ENCODE results near the gene SYT11. TPM values are rescaled to one million over a fixed set of nuclear protein-coding genes. Genes with fewer than 3 reads are reported as not detected.
A peak's percentile ranks its signal among the peaks of the same experiment; 100 is the strongest.
"Not testable (repeated sequence)": the region's sequence is repeated elsewhere in the genome, so short reads cannot be mapped to it uniquely, and the experiment has no call there.

Gene SYT11
- total and polyA plus RNA-seq, 10 of the 15 experiments (the other 5 are each of a cell fraction or from before 2014, with no cell fraction given), result 7.7 to 21.2 (median 13.5) TPM

DNA sequence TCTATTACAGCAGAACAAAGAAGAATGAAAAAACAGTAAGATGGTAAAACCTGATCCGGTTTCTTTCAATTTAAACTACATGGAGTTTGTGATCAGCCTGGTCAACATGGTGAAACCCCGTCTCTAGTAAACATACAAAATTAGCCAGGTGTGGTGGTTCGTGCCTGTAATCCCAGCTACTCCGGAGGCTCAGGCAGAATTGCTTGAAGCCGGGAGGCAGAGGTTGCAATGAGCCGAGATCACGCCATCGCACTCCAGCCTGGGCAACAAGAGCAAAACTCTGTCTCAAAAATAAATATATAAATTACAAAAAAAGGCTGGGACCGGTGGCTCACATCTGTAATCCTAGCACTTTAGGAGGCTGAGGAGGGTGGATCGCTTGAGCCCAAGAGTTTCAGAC is 71.4 kb downstream of the SYT11 start:
- ChIA-PET POLR2A (interaction anchor here (0.6 to 3.0 kb wide), 10 partner anchors 15 to 392 kb away, joined by 3 to 11 read pairs (median 4); partner anchors contain the start of genes GON4L, RAB25 and SYT11), RAD21 (ENCODE audit: unreplicated experiment) (interaction anchor here (0.7 to 6.4 kb wide), 5 partner anchors 48 to 73 kb away, joined by 3 to 49 read pairs (median 3); partner anchors contain the start of genes ARHGEF2 and SYT11), CTCF (interaction anchor here (0.6 to 6.4 kb wide), 5 partner anchors 15 to 135 kb away, joined by 3 to 84 read pairs (median 15); no protein-coding TSS in a partner anchor), SMC1A (ENCODE audit: uncharacterized antibody, unreplicated experiment) (interaction anchor here (0.6 to 6.0 kb wide), 15 partner anchors 8 to 135 kb away, joined by 3 to 51 read pairs (median 4); partner anchors contain the start of genes GON4L and RXFP4)
- intact Hi-C loops (cut with micrococcal nuclease; ENCODE audit: unreplicated experiment); FAIRE-seq; H3K9ac ChIP-seq (ENCODE audit: control insufficient read depth, insufficient read depth, low read length); H2AFZ ChIP-seq (ENCODE audit: control insufficient read depth, low read depth, low read length); BruUV-seq (replicated peaks); H4K20me1 ChIP-seq (ENCODE audit: control insufficient read depth, insufficient read depth); DNase-seq (ENCODE audit: low read depth, low spot score); ATAC-seq; H3K9me3 ChIP-seq (replicated peaks; ENCODE audit: control insufficient read depth, insufficient read depth, low read length); H3K27me3 ChIP-seq (replicated peaks in 1 of 2; ENCODE audit: control insufficient read depth in 2 of 2, insufficient read depth in 2 of 2, low read length in 1 of 2); H3K27ac ChIP-seq (ENCODE audit: control insufficient read depth, insufficient read depth): not testable (repeated sequence)
- peak overlapping the region; percentile 99 for H3K4me3 ChIP-seq
- peaks cover 7 to 40% of the 10 kb centered on the region in 2 experiments for H3K36me3 ChIP-seq (ENCODE audit: control insufficient read depth in 2 of 2, insufficient read depth in 2 of 2, low read length in 1 of 2)
- in situ Hi-C loops (cut with MboI), result loop anchor here (5.0 kb wide), 1 partner anchor 137 kb away; no protein-coding TSS in a partner anchor
- WGBS (ENCODE audit: insufficient coverage, insufficient replicate concordance, low lambda C conversion rate, missing lambda C conversion rate), result 96% methylated on average over 10 of the region's 10 CpGs
- H3K4me2 ChIP-seq (ENCODE audit: control insufficient read depth, insufficient read depth), result peak overlapping the region; percentile 80; the same call in 1 of the 2 replicates
- peaks cover 55% of the 10 kb centered on the region for H3K79me2 ChIP-seq (ENCODE audit: control insufficient read depth, insufficient read depth, low read length)
- H3K4me1 ChIP-seq (ENCODE audit: control insufficient read depth, insufficient read depth, low read length), result peaks cover 10% of the 10 kb centered on the region

DNA sequence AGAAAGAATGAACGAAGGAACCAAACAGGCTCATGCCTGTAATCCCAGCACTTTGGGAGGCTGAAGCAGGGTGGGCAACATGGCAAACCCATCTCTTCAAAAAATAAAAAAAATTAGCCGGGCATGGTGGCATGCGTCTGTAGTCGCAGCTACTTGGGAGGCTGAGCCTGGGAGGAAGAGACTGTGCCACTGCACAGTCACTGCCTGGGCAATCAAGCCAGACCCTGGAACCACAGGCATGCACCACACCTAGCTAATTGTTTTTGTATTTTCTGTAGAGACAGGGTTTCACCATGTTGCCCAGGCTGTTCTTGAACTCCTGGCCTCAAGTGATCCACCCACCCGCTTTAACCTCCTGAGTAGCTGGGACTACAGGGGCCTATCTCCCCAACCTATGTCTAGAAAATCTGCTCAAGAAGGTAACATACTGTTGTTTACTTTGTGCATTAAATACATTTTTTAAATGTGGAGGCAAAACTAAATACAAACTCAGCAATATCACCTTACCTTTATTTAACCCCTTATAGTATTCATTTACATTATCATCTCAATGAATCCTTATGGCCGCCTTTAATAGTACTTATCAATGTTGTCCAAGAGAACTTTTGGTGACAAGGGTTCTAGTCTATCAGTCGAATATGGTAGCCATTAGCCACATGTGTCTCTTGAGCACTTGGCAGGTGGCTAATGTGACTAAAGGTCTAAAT is 72.1 kb downstream of the SYT11 start:
- H3K27ac ChIP-seq (ENCODE audit: control insufficient read depth, insufficient read depth), result no peak overlapping the region
- DNase-seq (ENCODE audit: low read depth, low spot score), result no peak
- FAIRE-seq, result no peak
- peaks cover 55% of the 10 kb centered on the region for H3K79me2 ChIP-seq (ENCODE audit: control insufficient read depth, insufficient read depth, low read length)
- 65% methylated on average over 7 of the region's 7 CpGs for WGBS (ENCODE audit: insufficient coverage, insufficient replicate concordance, low lambda C conversion rate, missing lambda C conversion rate)
- H3K27me3 ChIP-seq (replicated peaks in 1 of 2; ENCODE audit: control insufficient read depth in 2 of 2, insufficient read depth in 2 of 2, low read length in 1 of 2), result no peaks in the 10 kb centered on the region
- peak overlapping the region; percentile 50; the same call in 1 of the 2 replicates for H3K9ac ChIP-seq (ENCODE audit: control insufficient read depth, insufficient read depth, low read length)
- H3K4me2 ChIP-seq (ENCODE audit: control insufficient read depth, insufficient read depth), result peak overlapping the region; percentile 80
- RAD21 ChIA-PET (ENCODE audit: unreplicated experiment), result interaction anchor here (0.7 to 6.4 kb wide), 11 partner anchors 12 to 135 kb away, joined by 3 to 49 read pairs (median 4); partner anchors contain the start of gene ARHGEF2
- SMC1A ChIA-PET (ENCODE audit: uncharacterized antibody, unreplicated experiment), result interaction anchor here (1.0 to 6.0 kb wide), 11 partner anchors 9 to 134 kb away, joined by 3 to 51 read pairs (median 4); partner anchors contain the start of genes RXFP4 and SYT11
- peaks cover 5 to 32% of the 10 kb centered on the region in 2 experiments for H3K36me3 ChIP-seq (ENCODE audit: control insufficient read depth in 2 of 2, insufficient read depth in 2 of 2, low read length in 1 of 2)
- TSS peak; percentile 51 for BruUV-seq (replicated peaks)
- TF ChIP-seq BACH1 (IDR thresholded peaks at IDR 0.05; ENCODE audit: borderline replicate concordance) (0 out of 2 replicates have a peak, but pooled peaks have one; percentile 15), SREBF1 (IDR thresholded peaks at IDR 0.05; ENCODE audit: low read length) (no peak)
- H3K4me1 ChIP-seq (ENCODE audit: control insufficient read depth, insufficient read depth, low read length), result peaks cover 10% of the 10 kb centered on the region
- in situ Hi-C loops (cut with MboI) (loop anchor here (5.0 kb wide), 1 partner anchor 136 kb away; no protein-coding TSS in a partner anchor), intact Hi-C loops (cut with micrococcal nuclease; ENCODE audit: unreplicated experiment) (no loop called here)
- H2AFZ ChIP-seq (ENCODE audit: control insufficient read depth, low read depth, low read length), result no peak overlapping the region
- H4K20me1 ChIP-seq (ENCODE audit: control insufficient read depth, insufficient read depth), result peaks cover 5% of the 10 kb centered on the region; the same call in 1 of the 2 replicates
- peak overlapping the region; percentile 99 for H3K4me3 ChIP-seq
- no peaks in the 10 kb centered on the region for H3K9me3 ChIP-seq (replicated peaks; ENCODE audit: control insufficient read depth, insufficient read depth, low read length)
- POLR2A ChIA-PET, result interaction anchor here (0.6 to 4.2 kb wide), 12 partner anchors 13 to 393 kb away, joined by 3 to 78 read pairs (median 7); partner anchors contain the start of genes ARHGEF2, RAB25 and SYT11
- CTCF ChIA-PET, result interaction anchor here (0.6 to 6.4 kb wide), 13 partner anchors 12 to 137 kb away, joined by 3 to 84 read pairs (median 4); no protein-coding TSS in a partner anchor
- ATAC-seq, result peak; percentile 58

Data from GM12878 (cell line).